Measurements from ENCODE around the gene PRPF39. TPM values are rescaled to one million over a fixed set of nuclear protein-coding genes. Genes with fewer than 3 reads are reported as not detected.

Gene PRPF39
- polyA plus RNA-seq, 3 donors, result 3.3 to 26.1 (median 5.4) TPM

DNA sequence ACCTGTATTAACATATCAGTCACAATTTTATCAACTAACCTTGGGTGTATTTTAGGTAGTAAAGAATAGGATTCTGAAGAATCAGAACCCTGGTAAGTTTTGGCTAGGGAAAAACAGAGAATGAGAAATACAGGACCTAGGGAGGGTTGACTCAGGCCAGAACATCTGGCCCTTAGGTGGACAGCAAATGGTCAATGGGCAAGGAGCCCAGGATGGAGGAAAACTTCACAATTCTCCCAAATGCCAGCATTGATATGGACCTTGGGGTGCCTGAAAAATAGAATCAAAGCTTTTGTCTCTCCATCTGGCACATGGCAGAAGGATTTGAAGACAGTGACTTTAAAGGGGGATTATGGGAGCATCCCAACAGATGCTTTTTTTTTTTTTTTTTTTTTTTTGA lies 32.7 kb upstream of the PRPF39 start:
- Histone ChIP-seq H3K4me2 (replicated peaks; ENCODE audit: extremely low read depth, low read length, poor library complexity, severe bottlenecking) (no peak overlapping the region), H3K9ac (ENCODE audit: insufficient read depth, low read length, poor library complexity, severe bottlenecking) (no peak overlapping the region), H3K9me3 (replicated peaks in 1 of 2; ENCODE audit: control insufficient read depth in 1 of 2, insufficient read depth in 1 of 2, low read length in 2 of 2) (no peaks in the 10 kb centered on the region), H3K27me3 (ENCODE audit: control insufficient read depth in 2 of 2, insufficient read depth in 2 of 2, low read length in 2 of 2) (no peaks in the 10 kb centered on the region), H3K36me3 (replicated peaks in 1 of 2; ENCODE audit: control insufficient read depth in 1 of 2, insufficient read depth in 2 of 2, low read length in 2 of 2) (peaks cover 10 to 41% of the 10 kb centered on the region in 2 donors), H4K20me1 (ENCODE audit: insufficient read depth, low read length) (no peaks in the 10 kb centered on the region), H3K79me2 (ENCODE audit: insufficient read depth, low read length) (no peaks in the 10 kb centered on the region), H3K27ac (ENCODE audit: low read depth in 1 of 2, low read length in 2 of 2) (no peak overlapping the region), H3K4me1 (ENCODE audit: control insufficient read depth in 1 of 2, insufficient read depth in 2 of 2, low read length in 2 of 2) (peaks cover 0 to 3% of the 10 kb centered on the region in 2 donors), H3K4me3 (replicated peaks in 1 of 3; ENCODE audit: low read depth in 2 of 3, low read length in 3 of 3) (no peak overlapping the region), H2AFZ (ENCODE audit: insufficient read depth, low read depth, low read length, poor library complexity, severe bottlenecking) (no peak overlapping the region)
- Mint-ChIP-seq H3K27me3 (ENCODE audit: low read depth in 3 of 3) (no peaks in the 10 kb centered on the region), H3K36me3 (peaks cover 24 to 41% of the 10 kb centered on the region in 2 donors), H3K4me1 (peaks cover 5% of the 10 kb centered on the region), H3K9me3 (peaks cover 0 to 7% (median 1%) of the 10 kb centered on the region in 7 donors), H3K4me3 (no peak overlapping the region), H3K27ac (no peak overlapping the region)
- intact Hi-C loops (cut with micrococcal nuclease), result no loop called here
- no peak for DNase-seq
- TF ChIP-seq CTCF (IDR thresholded peaks at IDR 0.05), result no peak

- no peak overlapping the region for H3K4me3 Mint-ChIP-seq
- Histone ChIP-seq H3K36me3 (replicated peaks in 1 of 2; ENCODE audit: control insufficient read depth in 1 of 2, insufficient read depth in 2 of 2, low read length in 2 of 2) (peaks cover 10 to 34% of the 10 kb centered on the region in 2 donors), H3K79me2 (ENCODE audit: insufficient read depth, low read length) (no peaks in the 10 kb centered on the region), H3K9me3 (replicated peaks in 1 of 2; ENCODE audit: control insufficient read depth in 1 of 2, insufficient read depth in 1 of 2, low read length in 2 of 2) (no peaks in the 10 kb centered on the region), H3K4me1 (ENCODE audit: control insufficient read depth in 1 of 2, insufficient read depth in 2 of 2, low read length in 2 of 2) (peaks cover 0 to 3% of the 10 kb centered on the region in 2 donors), H3K9ac (ENCODE audit: insufficient read depth, low read length, poor library complexity, severe bottlenecking) (no peak overlapping the region), H2AFZ (ENCODE audit: insufficient read depth, low read depth, low read length, poor library complexity, severe bottlenecking) (no peak overlapping the region), H3K4me3 (replicated peaks in 1 of 3; ENCODE audit: low read depth in 2 of 3, low read length in 3 of 3) (no peak overlapping the region), H3K27me3 (ENCODE audit: control insufficient read depth in 2 of 2, insufficient read depth in 2 of 2, low read length in 2 of 2) (no peaks in the 10 kb centered on the region), H3K4me2 (replicated peaks; ENCODE audit: extremely low read depth, low read length, poor library complexity, severe bottlenecking) (no peak overlapping the region), H3K27ac (ENCODE audit: low read depth in 1 of 2, low read length in 2 of 2) (no peak overlapping the region), H4K20me1 (ENCODE audit: insufficient read depth, low read length) (no peaks in the 10 kb centered on the region)
- H3K27ac Mint-ChIP-seq, result no peak overlapping the region
- peaks cover 5% of the 10 kb centered on the region for H3K4me1 Mint-ChIP-seq
- DNase-seq, result no peak
- intact Hi-C loops (cut with micrococcal nuclease), result no loop called here
- no peak for TF ChIP-seq CTCF (IDR thresholded peaks at IDR 0.05)
- peaks cover 0 to 7% (median 4%) of the 10 kb centered on the region in 7 donors for H3K9me3 Mint-ChIP-seq
- no CpG with 5 or more reads among the region's 4 CpGs for WGBS (ENCODE audit: insufficient coverage)
- H3K36me3 Mint-ChIP-seq, result peaks cover 24 to 39% of the 10 kb centered on the region in 2 donors
- no peaks in the 10 kb centered on the region for H3K27me3 Mint-ChIP-seq (ENCODE audit: low read depth in 3 of 3)
These were observed 32.0 kb upstream of the PRPF39 start for GRCh38 chr14:45051896-45052295.

Measured in CD14-positive monocyte (primary cell).